HG02970 (cell line): ENCODE results near the gene SAXO1.
"Not testable (repeated sequence)": the region's sequence is repeated elsewhere in the genome, so short reads cannot be mapped to it uniquely, and the experiment has no call there.

Experiments
- ATAC-seq: cut with Tn5 transposase; IDR thresholded peaks from one replicate; pipeline ENCODE4 v1.9.1; 2021; ENCODE audit warnings: mild to moderate bottlenecking, moderate library complexity, moderate number of reproducible peaks; ENCODE audit not compliant: unreplicated experiment, low FRiP score

The SAXO1 gene

GRCh38 chr9:19000133-19000532 is 32.9 kb downstream of the SAXO1 start:
- no peak for ATAC-seq

GRCh38 chr9:18999173-18999785 is 33.7 kb downstream of the SAXO1 start:
- no peak for ATAC-seq

GRCh38 chr9:18997151-18997550 is 35.9 kb downstream of the SAXO1 start:
- no peak for ATAC-seq

GRCh38 chr9:18996211-18996610 is 36.8 kb downstream of the SAXO1 start:
- ATAC-seq, result no peak

- no peak for ATAC-seq
Measured at GRCh38 chr9:18994263-18994916, 38.6 kb downstream of the SAXO1 start.

- not testable (repeated sequence) for ATAC-seq
Measured at GRCh38 chr9:18991197-18991596, 41.8 kb downstream of the SAXO1 start.

GRCh38 chr9:18990494-18990893 is 42.5 kb downstream of the SAXO1 start:
- ATAC-seq, result no peak

- ATAC-seq, result no peak
Measured at GRCh38 chr9:18989865-18990264, 43.1 kb downstream of the SAXO1 start.

- ATAC-seq, result no peak
Measured at GRCh38 chr9:18989097-18989496, 43.9 kb downstream of the SAXO1 start.

GRCh38 chr9:18988003-18988402 is 45.0 kb downstream of the SAXO1 start:
- no peak for ATAC-seq

- no peak for ATAC-seq
Measured at GRCh38 chr9:18985996-18986395, 47.0 kb downstream of the SAXO1 start.

GRCh38 chr9:18985464-18985951 is 47.5 kb downstream of the SAXO1 start:
- no peak for ATAC-seq

GRCh38 chr9:18982262-18982620 is 50.8 kb downstream of the SAXO1 start:
- no peak for ATAC-seq

- no peak for ATAC-seq
Measured at GRCh38 chr9:18981476-18982261, 51.3 kb downstream of the SAXO1 start.

GRCh38 chr9:18980189-18980588 is 52.8 kb downstream of the SAXO1 start:
- ATAC-seq, result no peak

GRCh38 chr9:18979367-18979766 is 53.6 kb downstream of the SAXO1 start:
- ATAC-seq, result no peak

- ATAC-seq, result no peak
Measured at GRCh38 chr9:18978188-18978587, 54.8 kb downstream of the SAXO1 start.

GRCh38 chr9:18976709-18977531 is 56.1 kb downstream of the SAXO1 start:
- ATAC-seq, result no peak

- no peak for ATAC-seq
Measured at GRCh38 chr9:18976221-18976708, 56.7 kb downstream of the SAXO1 start.

GRCh38 chr9:18973348-18973747 is 59.7 kb downstream of the SAXO1 start:
- ATAC-seq, result no peak
